ENCODE data around the gene MKLN1.
"Not testable (repeated sequence)": the region's sequence is repeated elsewhere in the genome, so short reads cannot be mapped to it uniquely, and the experiment has no call there.

MKLN1 gene

GRCh38 chr7:131501422-131501821 is 173.7 kb downstream of the MKLN1 start:
- Histone ChIP-seq H3K9me3 (ENCODE audit: control insufficient read depth in 2 of 2, low read length in 2 of 2) (no peaks in the 10 kb centered on the region), H3K27me3 (ENCODE audit: control insufficient read depth in 1 of 2, insufficient read depth in 2 of 2, low read length in 2 of 2) (no peaks in the 10 kb centered on the region), H3K36me3 (ENCODE audit: control insufficient read depth in 2 of 2, insufficient read depth in 2 of 2, low read length in 2 of 2) (peaks cover 0 to 7% of the 10 kb centered on the region in 2 donors), H3K4me1 (ENCODE audit: control insufficient read depth, insufficient read depth, low read length) (peaks cover 18% of the 10 kb centered on the region), H3K9ac (ENCODE audit: low read length in 2 of 2) (no peak overlapping the region), H3K27ac (ENCODE audit: low read length) (no peak overlapping the region), H3K4me3 (ENCODE audit: low read length in 2 of 2) (no peak overlapping the region)

GRCh38 chr7:131501930-131502685 is 174.4 kb downstream of the MKLN1 start:
- Histone ChIP-seq H3K4me3 (ENCODE audit: low read length in 2 of 2) (no peak overlapping the region), H3K27me3 (ENCODE audit: control insufficient read depth in 1 of 2, insufficient read depth in 2 of 2, low read length in 2 of 2) (no peaks in the 10 kb centered on the region), H3K9me3 (ENCODE audit: control insufficient read depth in 2 of 2, low read length in 2 of 2) (no peaks in the 10 kb centered on the region), H3K4me1 (ENCODE audit: control insufficient read depth, insufficient read depth, low read length) (peaks cover 18% of the 10 kb centered on the region), H3K36me3 (ENCODE audit: control insufficient read depth in 2 of 2, insufficient read depth in 2 of 2, low read length in 2 of 2) (peaks cover 0 to 6% of the 10 kb centered on the region in 2 donors), H3K9ac (ENCODE audit: low read length in 2 of 2) (no peak overlapping the region), H3K27ac (ENCODE audit: low read length) (no peak overlapping the region)

- peaks cover 0 to 3% of the 10 kb centered on the region in 2 donors for H3K36me3 ChIP-seq (ENCODE audit: control insufficient read depth in 2 of 2, insufficient read depth in 2 of 2, low read length in 2 of 2)
- no peak overlapping the region for H3K9ac ChIP-seq (ENCODE audit: low read length in 2 of 2)
- H3K9me3 ChIP-seq (ENCODE audit: control insufficient read depth in 2 of 2, low read length in 2 of 2), result no peaks in the 10 kb centered on the region
- H3K4me1 ChIP-seq (ENCODE audit: control insufficient read depth, insufficient read depth, low read length), result peaks cover 18% of the 10 kb centered on the region
- H3K27me3 ChIP-seq (ENCODE audit: control insufficient read depth in 1 of 2, insufficient read depth in 2 of 2, low read length in 2 of 2), result no peaks in the 10 kb centered on the region
- no peak overlapping the region for H3K4me3 ChIP-seq (ENCODE audit: low read length in 2 of 2)
- H3K27ac ChIP-seq (ENCODE audit: low read length), result no peak overlapping the region
These were observed 175.3 kb downstream of the MKLN1 start for GRCh38 chr7:131502810-131503508.

- H3K4me3 ChIP-seq (ENCODE audit: low read length in 2 of 2), result no peak overlapping the region
- H3K27ac ChIP-seq (ENCODE audit: low read length), result no peak overlapping the region
These were observed 176.0 kb downstream of the MKLN1 start for GRCh38 chr7:131503639-131504038.

GRCh38 chr7:131504157-131504899 is 176.7 kb downstream of the MKLN1 start:
- H3K4me1 ChIP-seq (ENCODE audit: control insufficient read depth, insufficient read depth, low read length), result peaks cover 20% of the 10 kb centered on the region
- peaks cover 0 to 3% of the 10 kb centered on the region in 2 donors for H3K36me3 ChIP-seq (ENCODE audit: control insufficient read depth in 2 of 2, insufficient read depth in 2 of 2, low read length in 2 of 2)
- H3K4me3 ChIP-seq (ENCODE audit: low read length in 2 of 2), result no peak overlapping the region
- no peaks in the 10 kb centered on the region for H3K9me3 ChIP-seq (ENCODE audit: control insufficient read depth in 2 of 2, low read length in 2 of 2)
- no peaks in the 10 kb centered on the region for H3K27me3 ChIP-seq (ENCODE audit: control insufficient read depth in 1 of 2, insufficient read depth in 2 of 2, low read length in 2 of 2)
- H3K27ac ChIP-seq (ENCODE audit: low read length), result no peak overlapping the region
- H3K9ac ChIP-seq (ENCODE audit: low read length in 2 of 2), result no peak overlapping the region

More at GRCh38 chr7:131503639-131504038, 176.0 kb downstream of the MKLN1 start:
- Histone ChIP-seq H3K9ac (ENCODE audit: low read length in 2 of 2) (no peak overlapping the region), H3K36me3 (ENCODE audit: control insufficient read depth in 2 of 2, insufficient read depth in 2 of 2, low read length in 2 of 2) (peaks cover 0 to 3% of the 10 kb centered on the region in 2 donors), H3K27me3 (ENCODE audit: control insufficient read depth in 1 of 2, insufficient read depth in 2 of 2, low read length in 2 of 2) (no peaks in the 10 kb centered on the region), H3K9me3 (ENCODE audit: control insufficient read depth in 2 of 2, low read length in 2 of 2) (no peaks in the 10 kb centered on the region), H3K4me1 (ENCODE audit: control insufficient read depth, insufficient read depth, low read length) (peaks cover 20% of the 10 kb centered on the region)

GRCh38 chr7:131505037-131505620 is 177.5 kb downstream of the MKLN1 start:
- H3K9me3 ChIP-seq (ENCODE audit: control insufficient read depth in 2 of 2, low read length in 2 of 2); H3K27me3 ChIP-seq (ENCODE audit: control insufficient read depth in 1 of 2, insufficient read depth in 2 of 2, low read length in 2 of 2); H3K36me3 ChIP-seq (ENCODE audit: control insufficient read depth in 2 of 2, insufficient read depth in 2 of 2, low read length in 2 of 2); H3K4me3 ChIP-seq (ENCODE audit: low read length in 2 of 2); H3K27ac ChIP-seq (ENCODE audit: low read length); H3K9ac ChIP-seq (ENCODE audit: low read length in 2 of 2): not testable (repeated sequence)
- H3K4me1 ChIP-seq (ENCODE audit: control insufficient read depth, insufficient read depth, low read length), result peaks cover 20% of the 10 kb centered on the region

- peaks cover 20% of the 10 kb centered on the region for H3K4me1 ChIP-seq (ENCODE audit: control insufficient read depth, insufficient read depth, low read length)
- H3K36me3 ChIP-seq (ENCODE audit: control insufficient read depth in 2 of 2, insufficient read depth in 2 of 2, low read length in 2 of 2), result peaks cover 0 to 2% of the 10 kb centered on the region in 2 donors
- H3K27ac ChIP-seq (ENCODE audit: low read length), result no peak overlapping the region
- H3K9me3 ChIP-seq (ENCODE audit: control insufficient read depth in 2 of 2, low read length in 2 of 2), result no peaks in the 10 kb centered on the region
- no peaks in the 10 kb centered on the region for H3K27me3 ChIP-seq (ENCODE audit: control insufficient read depth in 1 of 2, insufficient read depth in 2 of 2, low read length in 2 of 2)
- H3K9ac ChIP-seq (ENCODE audit: low read length in 2 of 2), result no peak overlapping the region
- no peak overlapping the region for H3K4me3 ChIP-seq (ENCODE audit: low read length in 2 of 2)
These were observed 178.2 kb downstream of the MKLN1 start for GRCh38 chr7:131505636-131506557.

- Histone ChIP-seq H3K4me1 (ENCODE audit: control insufficient read depth, insufficient read depth, low read length) (peaks cover 20% of the 10 kb centered on the region), H3K4me3 (ENCODE audit: low read length in 2 of 2) (no peak overlapping the region), H3K9ac (ENCODE audit: low read length in 2 of 2) (no peak overlapping the region), H3K36me3 (ENCODE audit: control insufficient read depth in 2 of 2, insufficient read depth in 2 of 2, low read length in 2 of 2) (peaks cover 0 to 2% of the 10 kb centered on the region in 2 donors), H3K9me3 (ENCODE audit: control insufficient read depth in 2 of 2, low read length in 2 of 2) (no peaks in the 10 kb centered on the region), H3K27me3 (ENCODE audit: control insufficient read depth in 1 of 2, insufficient read depth in 2 of 2, low read length in 2 of 2) (no peaks in the 10 kb centered on the region), H3K27ac (ENCODE audit: low read length) (no peak overlapping the region)
These were observed 178.9 kb downstream of the MKLN1 start for GRCh38 chr7:131506597-131506996.

- H3K27me3 ChIP-seq (ENCODE audit: control insufficient read depth in 1 of 2, insufficient read depth in 2 of 2, low read length in 2 of 2), result no peaks in the 10 kb centered on the region
- no peaks in the 10 kb centered on the region for H3K9me3 ChIP-seq (ENCODE audit: control insufficient read depth in 2 of 2, low read length in 2 of 2)
- H3K4me1 ChIP-seq (ENCODE audit: control insufficient read depth, insufficient read depth, low read length), result peaks cover 11% of the 10 kb centered on the region
- no peaks in the 10 kb centered on the region for H3K36me3 ChIP-seq (ENCODE audit: control insufficient read depth in 2 of 2, insufficient read depth in 2 of 2, low read length in 2 of 2)
- H3K4me3 ChIP-seq (ENCODE audit: low read length in 2 of 2), result peak overlapping the region; percentile 13 to 44
- H3K9ac ChIP-seq (ENCODE audit: low read length in 2 of 2), result no peak overlapping the region
- no peak overlapping the region for H3K27ac ChIP-seq (ENCODE audit: low read length)
These were observed 180.1 kb downstream of the MKLN1 start for GRCh38 chr7:131507592-131508331.
